Glutamatergic neuron (in vitro differentiated cells): Measurements from ENCODE around the gene MAP1LC3A. TPM values are rescaled to one million over a fixed set of nuclear protein-coding genes. Genes with fewer than 3 reads are reported as not detected.

ENCODE experiments used
- DNase-seq: peaks from one replicate; pipeline ENCODE4 v3.0.0; 2022
- H3K27ac Mint-ChIP-seq: one replicate; pipeline ENCODE4 v1.8.0; 2020; ENCODE audit warnings: mild to moderate bottlenecking, mixed read lengths, inconsistent platforms; ENCODE audit not compliant: unreplicated experiment
- H3K27me3 Mint-ChIP-seq: one replicate; pipeline ENCODE4 v1.8.0; 2020; ENCODE audit warnings: mild to moderate bottlenecking, moderate library complexity, mixed read lengths, inconsistent platforms; ENCODE audit not compliant: unreplicated experiment
- H3K36me3 Mint-ChIP-seq: one replicate; pipeline ENCODE4 v1.8.0; 2020; ENCODE audit warnings: mild to moderate bottlenecking, mixed read lengths, inconsistent platforms; ENCODE audit not compliant: unreplicated experiment
- H3K4me1 Mint-ChIP-seq: one replicate; pipeline ENCODE4 v1.8.0; 2020; ENCODE audit warnings: mild to moderate bottlenecking, low read depth, mixed read lengths, inconsistent platforms; ENCODE audit not compliant: unreplicated experiment
- H3K4me3 Mint-ChIP-seq: one replicate; pipeline ENCODE4 v1.8.0; 2020; ENCODE audit warnings: mild to moderate bottlenecking, mixed read lengths, inconsistent platforms; ENCODE audit not compliant: unreplicated experiment
- H3K9me3 Mint-ChIP-seq: one replicate; pipeline ENCODE4 v1.8.0; 2020; ENCODE audit warnings: mild to moderate bottlenecking, moderate library complexity, mixed read lengths, inconsistent platforms; ENCODE audit not compliant: unreplicated experiment
- CTCF ChIP-seq: fragments of 200-600 bp; sonication (generic); IDR thresholded peaks from one replicate; pipeline ENCODE4 v1.5.0; 2021; ENCODE audit not compliant: partially characterized antibody, unreplicated experiment
- total RNA-seq: library from RNA; stranded (reverse); fragmentation: NEBNext Ultra II Directional; extraction: Animal tissue kit (Norgen Biotek cat#: 25700); gene quantifications from one replicate; pipeline ENCODE4 v1.2.1, GENCODE V29; 2021; ENCODE audit not compliant: unreplicated experiment

The MAP1LC3A gene
- total RNA-seq, 1 donor from 2014 or later: 143 TPM

GRCh38 chr20:34579191-34579978 lies 20.9 kb downstream of the MAP1LC3A start:
- H3K36me3 Mint-ChIP-seq: no peaks in the 10 kb centered on the region
- DNase-seq: no peak
- no peak overlapping the region for H3K27ac Mint-ChIP-seq
- no peak overlapping the region for H3K4me3 Mint-ChIP-seq
- H3K27me3 Mint-ChIP-seq: no peaks in the 10 kb centered on the region
- no peak for TF ChIP-seq CTCF
- no peaks in the 10 kb centered on the region for H3K9me3 Mint-ChIP-seq
- H3K4me1 Mint-ChIP-seq: no peaks in the 10 kb centered on the region

- no peak for DNase-seq
- no peak overlapping the region for H3K27ac Mint-ChIP-seq
- H3K9me3 Mint-ChIP-seq: no peaks in the 10 kb centered on the region
- H3K36me3 Mint-ChIP-seq: no peaks in the 10 kb centered on the region
- TF ChIP-seq CTCF: no peak
- no peaks in the 10 kb centered on the region for H3K4me1 Mint-ChIP-seq
- H3K27me3 Mint-ChIP-seq: no peaks in the 10 kb centered on the region
- no peak overlapping the region for H3K4me3 Mint-ChIP-seq
Measured at GRCh38 chr20:34579979-34580940, 21.7 kb downstream of the MAP1LC3A start.

- Mint-ChIP-seq H3K4me1 (no peaks in the 10 kb centered on the region), H3K27ac (no peak overlapping the region), H3K4me3 (no peak overlapping the region), H3K36me3 (no peaks in the 10 kb centered on the region), H3K9me3 (no peaks in the 10 kb centered on the region), H3K27me3 (no peaks in the 10 kb centered on the region)
- no peak for DNase-seq
- no peak for TF ChIP-seq CTCF
Measured at GRCh38 chr20:34581341-34582184, 23.0 kb downstream of the MAP1LC3A start.

GRCh38 chr20:34582221-34582620 lies 23.7 kb downstream of the MAP1LC3A start:
- no peaks in the 10 kb centered on the region for H3K36me3 Mint-ChIP-seq
- no peaks in the 10 kb centered on the region for H3K9me3 Mint-ChIP-seq
- no peak overlapping the region for H3K4me3 Mint-ChIP-seq
- no peak for TF ChIP-seq CTCF
- no peaks in the 10 kb centered on the region for H3K4me1 Mint-ChIP-seq
- no peak overlapping the region for H3K27ac Mint-ChIP-seq
- H3K27me3 Mint-ChIP-seq: no peaks in the 10 kb centered on the region
- no peak for DNase-seq
